ENCODE data around the gene GALNT5.

The GALNT5 gene

GRCh38 chr2:157255746-157256145 is 1.8 kb upstream of the GALNT5 start:
- TF ChIP-seq CTCF (IDR thresholded peaks at IDR 0.05): no peak

- no peak for TF ChIP-seq CTCF (IDR thresholded peaks at IDR 0.05)
These were observed 879 bp upstream of the GALNT5 start for GRCh38 chr2:157256626-157257025.

- TF ChIP-seq CTCF (IDR thresholded peaks at IDR 0.05): no peak
These were observed 1.2 kb downstream of the GALNT5 start for GRCh38 chr2:157258520-157259326.

GRCh38 chr2:157259386-157259785 is 1.9 kb downstream of the GALNT5 start:
- TF ChIP-seq CTCF (IDR thresholded peaks at IDR 0.05): no peak

GRCh38 chr2:157259960-157260359 is 2.5 kb downstream of the GALNT5 start:
- no peak for TF ChIP-seq CTCF (IDR thresholded peaks at IDR 0.05)

GRCh38 chr2:157260533-157261198 is 3.2 kb downstream of the GALNT5 start:
- TF ChIP-seq CTCF (IDR thresholded peaks at IDR 0.05): no peak

GRCh38 chr2:157261199-157261782 is 3.8 kb downstream of the GALNT5 start:
- TF ChIP-seq CTCF (IDR thresholded peaks at IDR 0.05): no peak

Data from LNCAP (cell line).